Smooth muscle cell (in vitro differentiated cells): ENCODE measurements around the gene HAP1. TPM values are rescaled to one million over a fixed set of nuclear protein-coding genes. Genes with fewer than 3 reads are reported as not detected.
A peak's percentile ranks its signal among the peaks of the same experiment; 100 is the strongest.

Source experiments
- DNase-seq: peaks from one replicate; lab custom pipeline; 2025; ENCODE audit not compliant: unreplicated experiment; lab: John Stamatoyannopoulos, UW
- H2AFZ ChIP-seq: fragments of 200-600 bp; sonication (generic); 2 replicates; pipeline ENCODE4 v1.6.0; 2016; ENCODE audit warnings: antibody characterized with exemption, low read depth, mild to moderate bottlenecking
- H3F3A ChIP-seq: fragments of 200-600 bp; sonication (generic); 2 replicates; pipeline ENCODE4 v1.6.0; 2017; ENCODE audit warnings: antibody characterized with exemption, low read depth
- H3K27ac ChIP-seq: fragments of 200-600 bp; sonication (generic); 2 replicates; pipeline ENCODE4 v1.5.1; 2016; ENCODE audit warnings: low read depth, mild to moderate bottlenecking
- H3K27me3 ChIP-seq: fragments of 200-600 bp; sonication (generic); 2 replicates; pipeline ENCODE4 v1.6.1; 2016; ENCODE audit warnings: low read depth, mild to moderate bottlenecking
- H3K36me3 ChIP-seq: fragments of 200-600 bp; sonication (generic); 2 replicates; pipeline ENCODE4 v1.5.1; 2016; ENCODE audit warnings: low read depth
- H3K4me1 ChIP-seq: fragments of 200-600 bp; sonication (generic); 2 replicates; pipeline ENCODE4 v1.5.1; 2016; ENCODE audit warnings: low read depth
- H3K4me2 ChIP-seq: fragments of 200-600 bp; sonication (generic); 2 replicates; pipeline ENCODE4 v1.6.0; 2016; ENCODE audit warnings: mild to moderate bottlenecking
- H3K4me3 ChIP-seq: fragments of 200-600 bp; sonication (generic); 2 replicates; pipeline ENCODE4 v1.5.1; 2016; ENCODE audit warnings: mild to moderate bottlenecking
- H3K79me2 ChIP-seq: fragments of 200-600 bp; sonication (generic); 2 replicates; pipeline ENCODE4 v1.6.0; 2016; ENCODE audit warnings: low read depth, mild to moderate bottlenecking
- H3K9ac ChIP-seq: fragments of 200-600 bp; sonication (generic); 2 replicates; pipeline ENCODE4 v1.6.0; 2016; ENCODE audit warnings: low read depth
- H3K9me3 ChIP-seq: fragments of 200-600 bp; sonication (generic); replicated peaks from 2 replicates; pipeline ENCODE4 v1.5.1; 2016; ENCODE audit warnings: low read depth
- H4K20me1 ChIP-seq: fragments of 200-600 bp; sonication (generic); 2 replicates; pipeline ENCODE4 v1.6.0; 2016; ENCODE audit warnings: low read depth
- WGBS: methylation state at CpG from one replicate; pipeline ENCODE4 v1.1.7; 2016; ENCODE audit warnings: low lambda C conversion rate; 5-methylcytosine and 5-hydroxymethylcytosine counted together
- polyA plus RNA-seq: library from polyadenylated mRNA; unstranded; fragments of >200 nt; fragmentation: Nextera tagmentation; extraction: Ambion mirVana; gene quantifications from 2 replicates; pipeline ENCODE4 v1.2.1, GENCODE V29; 2016
- total RNA-seq: library from RNA; depleted of rRNA; stranded (reverse); fragments of >200 nt; gene quantifications from 2 replicates; pipeline ENCODE4 v1.2.3, GENCODE V29; 2014
- TF ChIP-seq, protein P1 (sequence below): fragments of 200-600 bp; sonication (generic); IDR thresholded peaks from 2 replicates; pipeline ENCODE4 v1.5.1; 2017; ENCODE audit warnings: borderline replicate concordance, mild to moderate bottlenecking, antibody characterized with exemption; ENCODE audit not compliant: insufficient read depth, poor library complexity, severe bottlenecking

Gene HAP1
- total and polyA plus RNA-seq, 2 experiments from 2014 or later = 0.36 to 0.73 TPM

DNA sequence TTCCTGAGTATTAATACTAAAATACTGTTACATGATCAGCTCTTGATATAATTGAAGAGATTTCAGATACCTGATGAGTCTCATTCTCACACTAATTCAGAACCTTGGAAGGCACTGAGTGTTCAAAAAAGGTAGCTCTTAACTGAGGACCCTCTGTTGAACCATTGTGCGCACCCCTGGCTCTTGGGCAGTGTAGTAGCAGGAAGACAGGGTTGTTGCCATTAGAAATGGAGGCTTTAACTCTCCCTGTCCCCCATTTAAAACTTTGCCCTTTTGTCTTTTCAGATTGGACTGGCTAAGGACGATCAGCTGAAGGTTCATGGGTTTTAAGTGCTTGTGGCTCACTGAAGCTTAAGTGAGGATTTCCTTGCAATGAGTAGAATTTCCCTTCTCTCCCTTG, 43.9 kb downstream of the HAP1 start:
- H4K20me1 ChIP-seq = peaks cover 55% of the 10 kb centered on the region
- H3K27ac ChIP-seq = peak overlapping the region; percentile 100
- no peak for DNase-seq

DNA sequence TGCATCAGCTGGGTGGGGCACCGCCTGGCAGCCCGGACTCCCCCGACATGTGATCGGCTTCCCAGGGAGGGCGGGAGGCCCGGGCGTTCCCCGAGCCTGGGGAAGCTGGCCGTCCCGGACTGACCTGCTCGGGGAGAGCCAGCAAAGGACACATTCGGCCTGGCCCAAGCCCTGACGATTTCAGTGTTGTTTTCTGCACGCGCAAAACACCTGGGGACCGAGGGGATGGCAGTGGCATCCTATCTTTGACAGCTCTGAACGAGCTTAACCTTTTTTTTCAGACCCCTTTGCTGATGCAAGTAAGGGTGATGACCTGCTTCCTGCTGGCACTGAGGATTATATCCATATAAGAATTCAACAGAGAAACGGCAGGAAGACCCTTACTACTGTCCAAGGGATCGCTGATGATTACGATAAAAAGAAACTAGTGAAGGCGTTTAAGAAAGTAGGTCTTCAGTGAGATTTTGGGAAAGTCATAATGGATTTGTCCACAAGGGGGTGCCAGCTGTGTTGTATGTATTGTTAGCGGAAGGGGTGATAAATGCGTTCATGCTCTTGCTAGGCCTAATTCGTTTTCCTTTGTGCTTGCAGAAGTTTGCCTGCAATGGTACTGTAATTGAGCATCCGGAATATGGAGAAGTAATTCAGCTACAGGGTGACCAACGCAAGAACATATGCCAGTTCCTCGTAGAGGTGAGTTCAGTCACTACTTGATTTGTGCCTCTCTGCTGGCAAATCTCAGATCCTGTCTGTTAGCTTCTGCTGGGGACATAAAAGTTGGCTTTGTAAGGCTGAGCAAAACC, 44.7 kb downstream of the HAP1 start:
- 7% methylated on average over 19 of the region's 27 CpGs for WGBS
- H3K4me3 ChIP-seq = peak overlapping the region; percentile 99
- no peaks in the 10 kb centered on the region for H3K9me3 ChIP-seq
- H3K36me3 ChIP-seq = peaks cover 22% of the 10 kb centered on the region
- peak overlapping the region; percentile 100 for H3K27ac ChIP-seq
- H3K27me3 ChIP-seq = no peaks in the 10 kb centered on the region
- peak overlapping the region; percentile 98 for H3K4me2 ChIP-seq
- H3K79me2 ChIP-seq = peaks cover 29% of the 10 kb centered on the region
- no peak overlapping the region for H2AFZ ChIP-seq
- peaks cover 16% of the 10 kb centered on the region for H3K4me1 ChIP-seq
- peaks cover 40% of the 10 kb centered on the region for H3F3A ChIP-seq
- TF ChIP-seq, protein P1, sequence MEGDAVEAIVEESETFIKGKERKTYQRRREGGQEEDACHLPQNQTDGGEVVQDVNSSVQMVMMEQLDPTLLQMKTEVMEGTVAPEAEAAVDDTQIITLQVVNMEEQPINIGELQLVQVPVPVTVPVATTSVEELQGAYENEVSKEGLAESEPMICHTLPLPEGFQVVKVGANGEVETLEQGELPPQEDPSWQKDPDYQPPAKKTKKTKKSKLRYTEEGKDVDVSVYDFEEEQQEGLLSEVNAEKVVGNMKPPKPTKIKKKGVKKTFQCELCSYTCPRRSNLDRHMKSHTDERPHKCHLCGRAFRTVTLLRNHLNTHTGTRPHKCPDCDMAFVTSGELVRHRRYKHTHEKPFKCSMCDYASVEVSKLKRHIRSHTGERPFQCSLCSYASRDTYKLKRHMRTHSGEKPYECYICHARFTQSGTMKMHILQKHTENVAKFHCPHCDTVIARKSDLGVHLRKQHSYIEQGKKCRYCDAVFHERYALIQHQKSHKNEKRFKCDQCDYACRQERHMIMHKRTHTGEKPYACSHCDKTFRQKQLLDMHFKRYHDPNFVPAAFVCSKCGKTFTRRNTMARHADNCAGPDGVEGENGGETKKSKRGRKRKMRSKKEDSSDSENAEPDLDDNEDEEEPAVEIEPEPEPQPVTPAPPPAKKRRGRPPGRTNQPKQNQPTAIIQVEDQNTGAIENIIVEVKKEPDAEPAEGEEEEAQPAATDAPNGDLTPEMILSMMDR = peak; percentile 65
- H4K20me1 ChIP-seq = peaks cover 52% of the 10 kb centered on the region
- peak overlapping the region; percentile 100 for H3K9ac ChIP-seq
- no peak for DNase-seq

More for the DNA sequence above, 43.9 kb downstream of the HAP1 start:
- 73% methylated on average over 2 of the region's 2 CpGs for WGBS
- Histone ChIP-seq H3K79me2 (peaks cover 29% of the 10 kb centered on the region), H3K36me3 (peaks cover 22% of the 10 kb centered on the region), H3K27me3 (no peaks in the 10 kb centered on the region), H2AFZ (no peak overlapping the region), H3K9me3 (no peaks in the 10 kb centered on the region), H3K4me2 (peak overlapping the region; percentile 98), H3K9ac (peak overlapping the region; percentile 100), H3K4me1 (peaks cover 16% of the 10 kb centered on the region), H3K4me3 (peak overlapping the region; percentile 99), H3F3A (peaks cover 44% of the 10 kb centered on the region)
- TF ChIP-seq, protein P1 = no peak

DNA sequence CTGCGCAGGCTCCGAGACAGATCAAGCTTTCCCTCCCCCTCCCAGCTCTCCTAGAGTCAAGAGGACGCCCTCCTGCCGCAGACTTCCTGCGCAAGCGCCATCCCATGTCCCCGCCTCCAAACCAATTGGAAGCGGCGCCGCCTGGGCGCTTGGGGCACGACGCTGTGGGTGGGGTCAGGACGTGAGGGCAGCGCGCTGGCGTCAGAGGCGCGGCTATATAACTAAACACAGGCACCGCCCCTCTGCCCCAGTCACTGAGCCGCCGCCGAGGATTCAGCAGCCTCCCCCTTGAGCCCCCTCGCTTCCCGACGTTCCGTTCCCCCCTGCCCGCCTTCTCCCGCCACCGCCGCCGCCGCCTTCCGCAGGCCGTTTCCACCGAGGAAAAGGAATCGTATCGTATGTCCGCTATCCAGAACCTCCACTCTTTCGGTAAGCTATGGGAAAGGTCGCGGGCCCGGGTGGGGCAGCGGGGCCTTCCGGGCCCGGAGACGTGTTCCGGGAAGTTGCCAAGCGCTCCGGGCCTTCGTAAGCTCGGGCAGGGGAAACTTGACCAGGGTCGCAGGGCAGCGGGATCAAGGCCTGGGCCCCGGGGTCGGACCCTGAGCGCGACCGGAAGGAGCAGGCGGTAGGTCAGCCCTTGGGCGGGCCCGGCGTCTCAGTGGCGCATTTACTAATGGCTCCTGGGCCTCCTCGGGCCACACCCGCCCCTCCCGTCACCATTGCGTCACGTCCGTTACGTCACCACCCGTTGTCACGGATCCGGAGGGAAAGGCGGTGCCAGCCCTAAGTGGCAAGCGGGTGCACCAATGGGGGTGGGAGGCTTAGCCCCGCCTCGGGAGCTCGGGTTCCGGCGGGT, 45.6 kb downstream of the HAP1 start, which contains the start of gene EIF1:
Gene EIF1, plus strand, starts transcription at position 245 of the 856 bp plus-strand sequence. Its CDS starts 154 bp downstream, at position 399.
- Histone ChIP-seq H3F3A (peaks cover 40% of the 10 kb centered on the region), H3K4me2 (peak within 1 kb of the TSS; percentile 98), H3K4me1 (peaks cover 16% of the 10 kb centered on the region), H3K79me2 (peaks cover 29% of the 10 kb centered on the region), H3K36me3 (peaks cover 22% of the 10 kb centered on the region), H3K27ac (peak within 1 kb of the TSS; percentile 100), H3K9ac (peak within 1 kb of the TSS; percentile 100), H2AFZ (peak within 1 kb of the TSS; percentile 65), H3K9me3 (no peaks in the 10 kb centered on the region), H3K27me3 (no peaks in the 10 kb centered on the region), H3K4me3 (peak within 1 kb of the TSS; percentile 99), H4K20me1 (peaks cover 49% of the 10 kb centered on the region)
- WGBS = under 1% methylated on average over 60 of the region's 81 CpGs
- TF ChIP-seq, protein P1 = peak; percentile 9
- peak; percentile 97 for DNase-seq
